H54 (cell line): Measurements from ENCODE around the gene TGM6.

ENCODE experiments used
- DNase-seq: peaks from one replicate; pipeline ENCODE4 v3.0.0; 2011; ENCODE audit warnings: low spot score, mixed read lengths; ENCODE audit not compliant: insufficient read length
- FAIRE-seq: peaks from 3 replicates; lab custom pipeline; 2011; peaks lifted over from hg19 to GRCh38; lab: Jason Lieb, UNC
- POLR2A ChIP-seq: IDR thresholded peaks from 2 replicates; pipeline ENCODE4 v1.6.1; 2011; ENCODE audit warnings: low read depth, mild to moderate bottlenecking, low read length

TGM6 gene

GRCh38 chr20:2463616-2464365, 83.1 kb downstream of the TGM6 start:
- FAIRE-seq (no peak), DNase-seq (no peak)
- TF ChIP-seq POLR2A: no peak

- DNase-seq (no peak), FAIRE-seq (no peak)
- TF ChIP-seq POLR2A: no peak
Observed at GRCh38 chr20:2465100-2465499, 84.4 kb downstream of the TGM6 start.

- TF ChIP-seq POLR2A: no peak
- no peak for FAIRE-seq
- no peak for DNase-seq
Observed at GRCh38 chr20:2467412-2467811, 86.7 kb downstream of the TGM6 start.

- no peak for TF ChIP-seq POLR2A
- DNase-seq (no peak), FAIRE-seq (no peak)
Observed at GRCh38 chr20:2468581-2469407, 88.1 kb downstream of the TGM6 start.

- 0 out of 2 replicates have a peak, but pooled peaks have one; percentile 14 for TF ChIP-seq POLR2A
- DNase-seq (peak; percentile 41), FAIRE-seq (no peak)
Observed at GRCh38 chr20:2469991-2470422, 89.3 kb downstream of the TGM6 start.

- peak; percentile 79 for TF ChIP-seq POLR2A
- FAIRE-seq: peak; percentile 86
- DNase-seq: peak; percentile 83
Observed at GRCh38 chr20:2470423-2471193, 89.9 kb downstream of the TGM6 start, which contains the start of gene SNRPB. TSS of gene SNRPB (minus strand) at chr20:2470789. CDS start at chr20:2470690, 99 bp downstream.

DNA sequence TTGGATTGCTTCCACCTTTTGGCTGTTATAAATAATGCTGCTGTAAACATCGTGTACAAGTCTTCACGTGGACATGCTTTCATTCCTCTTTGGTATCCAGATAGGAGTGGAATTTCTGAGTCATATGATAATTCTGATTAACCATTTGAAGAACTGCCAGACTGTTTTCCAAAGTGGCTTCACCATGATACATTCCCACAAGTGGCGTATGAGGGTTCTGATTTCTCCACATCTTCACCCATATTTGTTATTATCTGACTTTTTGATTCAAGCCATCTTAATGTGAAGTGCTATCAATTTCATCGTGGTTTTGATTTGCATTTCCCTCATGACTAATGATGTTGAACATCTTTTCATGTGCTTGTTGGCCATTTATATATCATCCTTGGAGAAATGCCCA, 92.8 kb downstream of the TGM6 start:
- TF ChIP-seq POLR2A: no peak
- DNase-seq (no peak), FAIRE-seq (no peak)

- DNase-seq (no peak), FAIRE-seq (no peak)
- TF ChIP-seq POLR2A: no peak
Observed at GRCh38 chr20:2475850-2476741, 95.4 kb downstream of the TGM6 start.

DNA sequence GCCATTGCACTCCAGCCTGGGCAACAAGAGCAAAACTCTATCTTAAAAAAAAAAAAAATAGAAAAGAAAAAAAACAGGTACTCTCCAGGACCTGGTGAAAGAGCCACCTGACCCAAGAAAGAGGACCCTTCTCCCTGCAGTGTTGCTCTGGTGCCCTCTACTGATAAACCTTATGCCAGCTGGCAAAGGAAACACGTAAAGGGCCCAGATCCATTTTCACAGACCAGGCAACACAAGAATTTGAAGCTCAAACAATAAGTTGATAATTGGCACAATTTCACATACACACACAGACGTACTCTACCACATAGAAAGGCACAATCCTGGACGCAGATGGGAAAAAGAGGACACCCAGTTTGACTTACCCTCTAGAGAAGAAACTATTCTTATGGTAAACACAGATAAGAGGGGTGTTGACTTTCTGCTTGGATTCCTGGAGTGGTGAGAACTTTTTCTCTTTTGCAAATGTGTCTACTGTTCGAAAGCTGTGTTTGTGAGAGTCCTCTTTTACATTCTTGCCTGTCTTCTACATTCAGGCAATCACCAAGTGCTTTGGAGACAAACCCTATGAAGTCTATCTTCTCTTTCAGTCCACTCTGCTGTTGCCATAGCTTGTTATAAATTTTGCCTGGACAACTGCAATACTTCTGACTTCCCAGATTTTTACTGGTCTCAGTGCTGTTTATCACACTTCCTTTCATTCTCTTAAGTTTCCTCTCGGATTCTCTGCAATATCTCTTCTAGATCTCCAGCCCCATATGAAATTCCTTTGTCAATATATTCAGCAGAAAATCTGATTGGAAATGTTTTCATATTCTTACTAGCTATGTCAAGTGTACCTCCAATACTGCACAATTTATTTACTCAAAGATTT, 96.3 kb downstream of the TGM6 start:
- no peak for TF ChIP-seq POLR2A
- no peak for FAIRE-seq

DNA sequence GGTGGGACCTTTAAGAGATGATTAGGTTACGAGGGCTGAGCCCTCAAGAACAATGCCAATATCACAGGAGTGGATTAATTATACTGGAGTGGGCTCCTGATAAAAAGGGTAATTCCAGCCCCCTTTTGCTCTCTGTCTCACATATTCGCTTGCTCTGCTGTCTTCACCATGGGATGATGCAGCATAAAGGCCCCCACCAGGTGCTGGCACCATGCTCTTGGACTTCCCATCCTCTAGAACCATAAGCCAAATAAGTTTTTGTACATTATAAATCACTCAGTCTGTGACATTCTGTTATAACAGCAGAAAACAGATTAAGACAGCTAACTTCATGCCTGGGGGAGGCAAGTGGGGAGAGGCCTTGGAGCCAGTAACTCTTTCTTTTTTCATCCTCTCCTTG, 99.7 kb downstream of the TGM6 start:
- no peak for FAIRE-seq
- no peak for DNase-seq
- TF ChIP-seq POLR2A: no peak

More for the DNA sequence above, 96.3 kb downstream of the TGM6 start:
- DNase-seq: no peak
